ENCODE results near the gene NDUFAF7.
A peak's percentile ranks its signal among the peaks of the same experiment; 100 is the strongest.
"Not testable (repeated sequence)": the region's sequence is repeated elsewhere in the genome, so short reads cannot be mapped to it uniquely, and the experiment has no call there.

NDUFAF7 gene, protein sequence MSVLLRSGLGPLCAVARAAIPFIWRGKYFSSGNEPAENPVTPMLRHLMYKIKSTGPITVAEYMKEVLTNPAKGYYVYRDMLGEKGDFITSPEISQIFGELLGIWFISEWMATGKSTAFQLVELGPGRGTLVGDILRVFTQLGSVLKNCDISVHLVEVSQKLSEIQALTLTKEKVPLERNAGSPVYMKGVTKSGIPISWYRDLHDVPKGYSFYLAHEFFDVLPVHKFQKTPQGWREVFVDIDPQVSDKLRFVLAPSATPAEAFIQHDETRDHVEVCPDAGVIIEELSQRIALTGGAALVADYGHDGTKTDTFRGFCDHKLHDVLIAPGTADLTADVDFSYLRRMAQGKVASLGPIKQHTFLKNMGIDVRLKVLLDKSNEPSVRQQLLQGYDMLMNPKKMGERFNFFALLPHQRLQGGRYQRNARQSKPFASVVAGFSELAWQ

DNA sequence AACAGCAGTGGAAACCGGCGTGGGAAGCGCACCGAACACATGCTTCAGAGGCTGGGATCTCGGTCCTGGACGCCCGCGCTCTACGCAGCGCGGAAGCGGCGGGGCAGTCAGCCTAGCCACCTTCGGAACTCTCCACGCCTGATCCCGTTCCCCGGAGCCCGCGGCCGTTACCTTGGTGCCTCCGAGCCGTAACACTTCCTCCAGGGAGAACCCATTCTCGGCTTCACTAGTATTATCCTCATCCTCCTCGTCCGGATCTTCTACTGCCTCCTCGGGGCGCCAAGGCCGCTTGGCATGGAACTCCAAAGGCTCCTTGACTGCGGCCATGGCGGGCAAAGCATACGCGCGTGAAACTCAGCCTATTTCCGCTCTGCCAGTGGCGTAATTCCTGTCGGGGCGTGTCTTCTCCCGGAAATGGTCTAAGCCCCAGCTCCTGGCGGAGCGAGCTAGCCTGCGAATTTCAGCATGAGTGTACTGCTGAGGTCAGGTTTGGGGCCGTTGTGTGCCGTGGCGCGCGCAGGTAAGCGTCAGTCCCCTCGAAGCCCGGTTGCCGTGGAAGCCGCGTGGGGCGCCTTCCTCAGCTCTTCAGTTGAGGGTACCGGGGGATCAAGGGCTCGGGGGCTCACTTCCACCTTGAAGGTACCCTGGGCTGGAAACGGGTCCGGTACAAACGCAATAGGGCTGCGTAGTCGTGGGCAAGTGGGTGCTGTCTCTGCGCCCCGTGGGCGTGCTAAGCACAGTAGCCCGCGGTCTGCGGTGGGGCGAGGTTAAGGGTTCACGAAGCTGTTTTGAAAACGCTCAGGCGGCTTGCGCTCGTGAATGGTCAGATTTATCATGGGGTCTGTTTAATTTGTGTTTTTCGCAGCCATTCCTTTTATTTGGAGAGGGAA is at the start of gene NDUFAF7, which contains the start of gene CEBPZ:
Gene NDUFAF7 (plus strand): TSS at position 418 of the 890 bp plus-strand sequence. CDS start 48 bp downstream, at position 466.
Gene CEBPZ (minus strand): TSS at position 356 of the 890 bp plus-strand sequence. CDS start 29 bp downstream, at position 327.
- peak; percentile 89 for DNase-seq

DNA sequence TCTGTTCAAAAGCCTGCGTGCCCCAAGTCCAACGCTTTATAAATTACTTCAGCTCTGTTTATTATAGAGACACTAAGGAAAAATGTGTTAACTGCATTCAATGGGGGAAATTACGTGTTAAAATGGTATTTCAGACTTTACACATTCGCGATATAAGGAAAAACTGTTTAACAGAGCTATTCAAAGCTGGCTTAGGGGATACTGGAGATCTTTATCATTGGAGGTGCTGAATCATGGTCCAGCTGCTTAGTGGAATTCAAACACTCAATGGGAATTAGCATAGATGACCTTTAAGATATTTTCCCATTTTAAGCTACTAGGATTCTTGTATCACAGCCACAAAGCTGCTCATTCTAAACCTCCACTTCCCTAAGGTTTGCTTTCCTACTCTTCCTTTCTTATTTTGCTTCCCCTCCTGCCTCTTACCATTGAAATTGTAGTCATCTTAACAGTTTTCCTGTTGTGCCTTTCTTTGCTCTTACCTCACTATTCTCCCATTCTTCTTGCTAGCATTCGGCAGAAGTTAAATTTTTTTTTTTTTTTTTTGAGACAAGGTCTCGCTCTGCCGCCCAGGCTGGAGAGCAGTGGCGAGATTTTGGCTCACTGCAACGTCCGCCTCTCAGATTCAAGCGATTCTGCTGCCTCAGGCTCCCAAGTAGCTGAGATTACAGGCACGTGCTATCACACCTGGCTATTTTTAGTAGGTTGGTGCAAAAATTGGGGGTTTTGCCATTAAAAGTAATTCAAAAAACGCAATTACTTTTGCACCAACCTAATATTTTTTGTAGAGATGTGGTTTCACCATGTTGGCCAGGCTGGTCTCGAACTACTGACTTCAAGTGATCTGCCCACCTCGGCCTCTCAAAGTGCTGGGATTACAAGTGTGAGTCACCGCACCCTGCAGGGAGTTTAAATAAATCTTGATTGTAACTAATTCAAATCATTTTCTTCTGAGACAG is 49.5 kb upstream of the NDUFAF7 start:
- DNase-seq: no peak

DNA sequence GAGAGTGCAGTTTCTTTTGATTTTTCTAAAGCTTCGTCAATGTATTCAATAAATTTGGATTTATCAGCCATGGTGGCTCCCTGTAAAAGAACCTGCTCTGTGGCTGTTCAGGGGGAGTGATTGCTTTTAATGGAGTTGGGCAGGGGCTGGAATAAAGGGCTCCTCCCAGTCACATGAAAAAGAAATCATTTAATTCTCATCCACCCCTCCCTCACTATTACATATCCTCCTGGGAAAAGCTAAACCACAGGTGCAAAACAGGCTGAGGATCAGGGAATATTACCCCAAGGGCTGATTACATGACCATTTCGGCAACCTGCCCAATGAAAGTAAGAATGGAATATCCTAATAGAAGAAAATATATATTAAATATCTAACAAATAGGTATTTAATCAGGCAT is 42.9 kb upstream of the NDUFAF7 start, which contains the start of gene SULT6B1:
Gene SULT6B1 (minus strand): TSS at position 101 of the 400 bp plus-strand sequence. CDS start 30 bp downstream, at position 71.
- DNase-seq: no peak

DNA sequence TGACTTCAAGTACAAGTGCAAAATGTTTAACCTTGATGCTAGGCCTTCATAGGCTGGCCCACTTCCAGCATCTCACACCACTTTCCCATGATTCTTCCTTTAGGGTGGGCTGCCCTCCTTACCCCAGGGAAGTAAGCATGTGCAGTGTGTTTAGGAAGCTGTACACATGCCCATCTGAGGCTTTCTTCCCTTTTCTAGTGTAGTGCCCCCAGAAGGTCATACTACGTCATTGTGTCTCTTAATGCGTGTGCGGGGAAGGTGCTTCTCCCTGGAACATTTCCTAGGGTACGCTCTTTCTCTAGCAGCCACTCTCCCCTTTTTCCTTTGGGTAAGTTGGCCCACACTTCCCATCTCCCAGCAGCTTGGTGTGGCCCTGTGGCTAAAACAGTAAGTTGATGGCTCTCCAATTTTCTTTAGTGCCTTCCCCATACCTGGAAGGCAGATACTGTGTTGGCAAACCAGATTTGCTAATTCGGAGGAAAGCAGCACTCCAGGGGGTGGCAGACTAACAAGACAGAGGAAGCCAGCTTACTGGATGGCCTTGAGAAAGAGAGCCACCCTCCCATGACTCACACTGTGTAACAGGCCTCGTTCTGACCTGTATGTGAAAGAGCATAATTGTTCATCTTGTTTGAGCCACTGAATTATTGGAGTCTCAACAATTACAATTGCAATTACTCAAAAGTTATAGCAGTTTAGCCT is 41.9 kb upstream of the NDUFAF7 start:
- peak; percentile 46 for DNase-seq

DNA sequence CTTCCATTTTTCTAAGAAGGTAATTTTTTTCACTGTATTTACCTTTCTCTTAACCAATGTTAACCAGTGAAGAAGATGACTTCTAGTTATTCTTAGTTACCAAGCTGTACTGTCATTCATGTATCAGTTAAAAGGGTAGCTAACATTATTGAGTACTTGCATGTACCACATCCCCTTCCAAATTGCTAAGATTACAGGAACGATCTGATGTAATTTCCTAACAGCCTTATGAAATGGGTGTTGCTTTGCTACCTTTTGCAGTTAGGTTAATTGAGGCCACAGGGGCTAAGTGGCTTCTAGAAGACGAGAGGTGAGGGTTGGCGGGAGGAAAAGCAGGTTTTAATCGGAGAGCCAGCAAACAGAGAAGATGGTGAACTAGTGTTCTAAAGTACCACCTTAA is 41.2 kb upstream of the NDUFAF7 start:
- DNase-seq: no peak

DNA sequence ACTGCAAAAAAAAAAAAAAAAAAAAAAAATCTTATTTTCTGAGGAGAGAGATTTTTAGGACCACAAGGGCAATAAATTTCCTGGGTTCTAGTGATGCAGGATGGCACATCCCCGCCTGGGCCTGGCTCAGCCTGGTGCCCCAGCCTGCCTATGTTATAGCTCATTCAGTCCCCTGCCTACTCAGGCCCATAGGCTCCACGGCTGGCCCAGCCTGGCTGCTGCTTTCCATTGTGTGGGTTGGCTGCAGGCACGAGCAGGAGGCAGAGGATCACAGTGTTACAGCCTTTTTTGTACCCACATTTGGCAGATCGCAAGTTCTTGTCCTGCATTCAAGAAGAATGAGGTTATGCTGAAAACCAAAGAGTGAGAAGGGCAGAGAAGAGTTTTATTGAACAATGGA is 40.2 kb upstream of the NDUFAF7 start:
- DNase-seq: no peak

DNA sequence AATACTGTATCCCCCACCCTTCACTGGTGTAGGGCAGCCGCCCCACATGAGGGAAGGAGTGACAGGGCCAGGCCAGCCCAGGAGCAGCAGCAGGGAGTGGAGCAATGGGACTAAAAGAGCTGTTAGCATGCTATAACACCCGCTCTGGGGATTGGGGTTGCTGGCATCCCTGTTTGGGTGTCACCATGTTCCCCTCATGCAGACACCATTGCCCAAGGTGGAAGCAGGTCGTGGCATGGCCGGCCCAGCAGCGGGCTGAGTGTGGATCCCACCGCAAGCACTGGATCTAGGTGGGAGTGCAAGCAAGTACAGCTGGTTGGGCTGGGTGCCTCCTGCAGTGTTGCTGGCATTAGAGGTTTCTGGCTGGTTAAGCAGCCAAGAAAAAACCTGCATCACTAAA is 39.7 kb upstream of the NDUFAF7 start:
- no peak for DNase-seq

DNA sequence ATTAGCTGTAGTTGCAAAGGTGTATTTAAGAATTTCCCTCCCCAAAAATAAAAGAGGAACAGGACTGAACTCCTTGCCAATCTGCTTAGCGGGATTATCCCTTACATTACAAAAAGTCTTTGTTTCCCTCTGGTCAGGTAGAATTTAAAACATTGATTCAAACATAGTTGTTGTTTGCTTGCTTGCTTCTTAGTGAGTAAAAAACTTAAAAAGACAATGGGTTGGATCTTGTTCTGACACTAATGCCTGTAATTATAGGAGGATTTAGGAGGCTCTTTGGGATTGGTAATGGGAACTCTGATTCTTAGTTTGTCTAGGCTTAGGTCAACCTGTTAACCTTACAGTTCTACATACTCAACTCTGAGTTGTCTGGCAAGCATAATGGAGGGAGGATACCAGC is 38.9 kb upstream of the NDUFAF7 start:
- no peak for DNase-seq

DNA sequence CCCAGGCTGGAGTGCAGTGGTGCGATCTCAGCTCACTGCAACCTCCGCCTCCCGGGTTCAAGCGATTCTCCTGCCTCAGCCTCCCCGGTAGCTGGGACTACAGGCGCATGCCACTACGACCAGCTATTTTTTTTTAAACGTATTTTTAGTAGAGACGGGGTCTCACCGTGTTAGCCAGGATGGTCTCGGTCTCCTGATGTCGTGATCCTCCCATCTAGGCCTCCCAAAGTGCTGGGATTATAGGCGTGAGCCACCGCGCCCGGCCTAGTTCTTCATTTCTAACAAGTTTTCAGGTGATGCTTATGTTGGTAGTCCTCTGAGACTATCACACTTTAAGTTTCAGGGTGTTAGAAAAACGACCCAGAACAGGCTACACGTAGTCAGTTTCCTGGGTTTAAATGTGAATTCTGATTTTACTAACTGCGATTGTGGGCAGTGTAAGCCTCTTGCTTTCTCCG is 35.6 kb upstream of the NDUFAF7 start:
- not testable (repeated sequence) for DNase-seq

DNA sequence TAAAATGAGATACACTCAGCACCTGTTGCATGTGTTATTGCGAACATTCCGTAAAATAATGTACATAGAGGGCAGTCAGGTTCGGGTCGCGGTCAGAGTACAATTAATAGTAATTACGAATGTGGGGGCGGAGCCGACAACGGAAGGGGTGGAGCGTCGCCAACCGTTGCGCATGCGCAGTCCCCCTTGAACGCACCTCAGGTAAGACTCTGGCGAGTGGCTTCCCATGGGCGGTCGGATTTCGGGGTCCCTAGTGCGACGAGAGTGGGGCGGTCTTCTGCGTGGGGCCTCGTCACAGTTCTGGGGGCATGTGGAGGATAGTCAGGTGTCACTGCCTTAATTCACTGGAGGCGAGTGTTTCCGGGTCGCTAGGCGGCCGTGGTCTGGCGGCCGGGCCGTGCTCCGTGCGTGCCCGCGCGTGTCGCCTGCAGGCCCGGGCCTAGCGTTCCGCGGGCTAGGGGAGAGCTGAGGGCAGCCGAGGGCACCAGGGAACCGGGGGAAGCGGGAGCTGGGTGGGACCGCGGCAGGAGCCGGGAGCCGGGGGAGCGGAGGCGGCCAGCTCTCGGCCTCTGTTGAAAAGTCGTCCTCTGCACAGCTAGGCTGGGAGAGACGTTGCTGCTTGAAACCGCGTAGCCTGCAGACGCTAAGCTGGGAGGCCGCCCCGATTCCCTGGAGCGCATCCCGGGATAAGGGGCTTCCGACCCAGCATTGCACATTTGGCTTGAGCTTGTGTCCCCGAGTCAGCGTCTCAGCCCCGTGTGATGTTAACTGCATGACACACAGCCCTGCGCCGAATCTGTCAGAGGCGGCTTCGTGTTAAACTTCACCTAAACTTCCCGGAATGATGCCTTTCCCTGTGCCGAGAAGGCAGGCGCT is 34.9 kb upstream of the NDUFAF7 start, which contains the start of gene CEBPZOS:
Gene CEBPZOS (plus strand): TSS at position 177 of the 876 bp plus-strand sequence. CDS start 3,209 bp downstream, outside the sequence.
- peak; percentile 44 for DNase-seq

DNA sequence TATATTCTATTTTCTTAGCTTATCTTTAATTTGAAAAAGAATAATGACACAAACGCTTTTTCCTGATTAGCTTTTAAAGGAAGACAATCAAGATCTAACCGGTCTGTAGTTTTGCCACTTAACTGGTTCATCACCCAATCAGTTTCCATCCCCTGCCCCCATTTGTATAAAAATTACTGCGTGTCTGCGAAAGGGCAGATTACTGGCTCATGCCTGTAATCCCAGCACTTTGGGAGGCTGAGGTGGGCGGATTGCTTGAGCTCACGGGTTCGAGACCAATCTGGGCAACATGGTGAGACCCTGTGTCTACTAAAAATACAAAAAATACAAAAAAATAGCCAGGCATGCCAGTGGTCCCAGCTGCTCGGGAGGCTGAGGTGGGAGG is 32.8 kb upstream of the NDUFAF7 start:
- no peak for DNase-seq

DNA sequence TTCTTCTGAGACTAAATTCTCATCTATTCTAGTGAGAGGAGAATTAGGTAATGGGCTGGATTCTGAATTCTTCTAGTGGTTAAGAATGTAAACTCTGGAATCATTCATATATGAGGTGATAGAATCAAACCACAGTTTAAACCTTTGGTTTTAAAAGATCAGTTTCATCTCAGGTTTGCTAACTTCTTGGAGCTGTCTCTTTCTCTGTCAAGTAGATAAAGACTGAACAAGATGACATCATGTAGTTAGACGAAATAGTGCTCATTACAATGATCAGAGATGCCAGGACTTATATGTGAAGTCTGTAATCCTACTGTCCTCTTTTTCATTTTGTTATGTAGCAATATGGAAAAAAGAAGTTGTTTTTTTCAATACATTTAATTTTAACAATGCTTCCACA is 30.2 kb upstream of the NDUFAF7 start:
- DNase-seq: no peak

DNA sequence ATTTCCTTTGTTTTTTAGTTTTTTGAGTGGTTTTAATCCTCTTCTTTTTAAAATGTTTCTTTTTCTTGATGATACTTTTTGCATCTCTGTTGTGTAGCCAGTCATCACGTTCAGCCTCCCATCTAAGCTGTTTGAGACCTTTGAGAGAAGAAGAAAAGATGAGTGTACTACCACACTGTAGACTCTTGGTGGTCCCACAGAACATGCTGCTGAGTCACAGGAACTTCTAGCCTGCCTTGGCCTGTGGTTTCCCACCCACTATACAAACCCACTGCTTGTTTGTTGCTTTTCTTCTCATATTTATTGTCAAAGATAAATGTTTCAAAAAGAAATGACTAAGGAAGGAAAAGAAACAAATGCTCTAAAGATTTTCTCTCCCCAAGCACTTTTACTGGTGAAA is 29.7 kb upstream of the NDUFAF7 start:
- DNase-seq: no peak

DNA sequence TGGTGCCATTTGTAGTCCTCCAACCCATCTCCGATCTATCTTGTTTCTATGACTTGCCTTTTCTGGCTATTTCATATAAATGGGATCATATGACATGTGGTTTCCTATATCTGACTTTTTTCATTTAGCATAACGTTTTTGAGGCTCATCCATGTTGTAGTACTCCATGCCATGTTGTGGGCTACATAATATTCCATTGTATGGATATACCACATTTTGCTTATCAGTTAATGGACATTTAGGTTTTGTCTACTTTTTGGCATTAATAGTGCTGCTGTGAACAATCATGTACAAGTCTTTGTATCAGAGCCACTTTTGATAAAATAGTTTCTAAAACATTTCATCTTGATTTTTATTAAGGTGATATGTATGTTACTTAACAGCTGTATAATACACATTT is 27.8 kb upstream of the NDUFAF7 start:
- no peak for DNase-seq

DNA sequence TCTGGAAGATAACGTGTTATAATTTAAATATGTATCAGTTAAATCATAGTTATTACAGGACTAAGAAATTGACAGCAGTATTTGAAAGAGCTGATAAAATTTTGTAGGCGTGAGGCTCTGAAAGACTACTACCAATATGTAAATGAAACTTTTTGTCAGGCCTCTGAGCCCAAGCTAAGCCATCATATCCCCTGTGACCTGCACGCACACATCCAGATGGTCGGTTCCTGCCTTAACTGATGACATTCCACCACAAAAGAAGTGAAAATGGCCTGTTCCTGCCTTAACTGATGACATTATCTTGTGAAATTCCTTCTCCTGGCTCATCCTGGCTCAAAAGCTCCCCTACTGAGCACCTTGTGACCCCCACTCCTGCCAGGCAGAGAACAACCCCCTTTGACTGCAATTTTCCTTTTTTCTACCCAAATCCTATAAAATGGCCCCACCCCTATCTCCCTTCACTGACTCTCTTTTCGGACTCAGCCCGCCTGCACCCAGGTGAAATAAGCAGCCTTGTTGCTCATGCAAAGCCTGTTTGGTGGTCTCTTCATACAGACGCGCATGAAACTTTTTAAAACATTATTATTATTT is 26.3 kb upstream of the NDUFAF7 start:
- not testable (repeated sequence) for DNase-seq

DNA sequence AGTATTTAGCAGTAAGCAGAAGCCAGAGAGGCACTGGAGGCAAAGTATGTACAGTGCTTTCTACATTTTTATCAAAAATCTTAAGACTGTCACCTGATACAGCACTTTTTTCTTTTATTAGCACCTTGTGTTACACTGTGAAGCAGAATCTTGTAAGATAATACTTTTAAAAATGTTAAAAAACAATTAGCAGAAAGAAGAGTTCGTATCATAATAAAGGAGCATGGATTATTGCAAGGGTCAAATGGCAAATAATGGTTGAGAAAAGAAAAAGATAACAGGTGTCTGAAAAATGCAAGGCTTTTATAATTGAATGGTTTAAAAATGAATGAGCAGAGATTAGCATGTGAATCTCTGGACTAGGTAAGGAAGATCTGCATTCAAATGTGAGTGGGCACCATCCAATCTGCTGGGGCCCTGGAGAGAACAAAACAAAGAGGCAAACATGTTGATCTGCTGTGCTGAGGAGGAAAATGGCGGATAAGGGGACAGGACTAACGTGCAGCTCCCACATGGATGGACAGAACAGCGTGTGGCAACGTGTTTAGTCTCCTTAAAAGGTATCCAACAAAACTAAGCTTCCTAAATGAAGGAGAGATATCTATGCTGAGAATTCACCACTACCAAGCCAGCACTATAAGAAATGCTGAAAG is 25.6 kb upstream of the NDUFAF7 start:
- no peak for DNase-seq

DNA sequence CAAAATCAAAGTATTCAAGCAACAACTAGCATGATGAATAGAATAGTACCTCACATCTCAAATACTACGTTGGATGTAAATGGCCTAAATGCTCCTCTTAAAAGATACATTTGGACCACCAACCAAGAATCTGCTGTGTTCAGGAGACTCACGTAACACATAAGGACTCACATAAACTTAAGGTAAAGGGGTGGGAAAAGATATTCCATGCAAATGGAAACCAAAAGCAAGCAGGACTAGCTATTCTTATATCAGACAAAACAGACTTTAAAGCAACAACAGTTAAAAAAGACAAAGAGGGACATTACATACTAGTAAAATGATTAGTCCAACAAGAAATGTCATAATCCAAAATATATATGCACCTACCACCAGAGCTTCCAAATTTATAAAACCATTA is 24.7 kb upstream of the NDUFAF7 start:
- DNase-seq: not testable (repeated sequence)

DNA sequence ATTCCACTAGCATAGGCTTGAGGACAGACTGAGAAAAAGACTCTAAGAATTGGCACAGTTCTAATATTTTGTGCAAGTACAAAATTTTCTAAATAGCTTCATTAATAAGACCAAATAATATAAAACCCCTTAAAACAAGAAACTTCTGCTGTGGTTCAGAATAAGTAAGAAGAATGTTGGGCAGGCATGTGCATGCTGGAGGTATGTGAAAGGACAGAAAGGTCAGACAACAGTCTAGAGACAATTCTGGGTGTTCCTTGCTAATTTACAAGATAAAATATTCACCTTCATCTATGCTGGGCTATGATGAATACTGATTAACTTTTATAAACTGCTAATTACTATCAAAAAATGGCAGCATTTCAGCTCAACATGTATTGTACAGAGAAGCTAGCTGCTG is 20.2 kb upstream of the NDUFAF7 start:
- DNase-seq: no peak

DNA sequence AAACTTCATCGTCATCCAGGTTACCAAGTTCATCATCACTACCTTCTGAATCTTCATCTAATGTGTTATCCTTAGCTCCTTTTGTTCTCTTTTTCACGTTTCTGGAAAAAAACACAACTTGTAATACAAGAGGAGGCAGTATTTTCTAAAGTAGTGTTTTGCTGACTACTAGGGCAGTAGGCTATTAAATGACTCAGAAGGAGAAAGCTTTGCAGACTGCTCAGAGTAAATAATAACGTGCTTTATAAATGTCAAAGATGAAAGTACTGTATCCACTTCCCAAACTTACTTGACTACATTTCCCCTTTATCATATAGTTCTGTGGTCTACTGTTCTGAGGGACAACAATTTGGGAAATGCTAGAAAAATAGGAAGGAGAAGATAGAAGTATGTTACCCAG is 19.5 kb upstream of the NDUFAF7 start:
- no peak for DNase-seq
